Stimulated activated CD4-positive, alpha-beta T cell treated with anti-CD3 and anti-CD28 coated beads, Interleukin-1b, Interleukin-23, amount 100 ng/mL, for 4 hours (primary cell): ENCODE results near the gene TRIOBP.

Experiments
- DNase-seq, 2 donors: peaks; one replicate each; pipeline ENCODE4 v3.0.0-alpha.2; 2020; ENCODE audit warnings: low read depth in 2 of 2

TRIOBP gene

GRCh38 chr22:37731804-37732471 lies 35.1 kb downstream of the TRIOBP start:
- DNase-seq, result no peak

- no peak for DNase-seq
These were observed 36.1 kb downstream of the TRIOBP start for GRCh38 chr22:37732699-37733607.

GRCh38 chr22:37733625-37734401 lies 37.0 kb downstream of the TRIOBP start:
- no peak for DNase-seq

GRCh38 chr22:37734402-37734700 lies 37.5 kb downstream of the TRIOBP start:
- DNase-seq, result no peak

GRCh38 chr22:37734964-37735451 lies 38.2 kb downstream of the TRIOBP start:
- DNase-seq, result no peak

GRCh38 chr22:37739035-37739434 lies 42.2 kb downstream of the TRIOBP start:
- no peak for DNase-seq

GRCh38 chr22:37739611-37740049 lies 42.8 kb downstream of the TRIOBP start:
- DNase-seq, result no peak

- DNase-seq, result no peak
These were observed 43.8 kb downstream of the TRIOBP start for GRCh38 chr22:37740455-37741311.

GRCh38 chr22:37741312-37741795 lies 44.5 kb downstream of the TRIOBP start:
- DNase-seq, result no peak

GRCh38 chr22:37742376-37743171 lies 45.7 kb downstream of the TRIOBP start:
- DNase-seq, result no peak

GRCh38 chr22:37744589-37744988 lies 47.7 kb downstream of the TRIOBP start:
- no peak for DNase-seq

GRCh38 chr22:37745548-37746365 lies 48.9 kb downstream of the TRIOBP start:
- peak; percentile 71 to 85 for DNase-seq

- DNase-seq, result peak in 1 of 2 donors; percentile 12
These were observed 49.7 kb downstream of the TRIOBP start for GRCh38 chr22:37746366-37747079.

GRCh38 chr22:37747080-37747714 lies 50.3 kb downstream of the TRIOBP start:
- no peak for DNase-seq

GRCh38 chr22:37747715-37748100 lies 50.9 kb downstream of the TRIOBP start:
- no peak for DNase-seq

- DNase-seq, result no peak
These were observed 51.8 kb downstream of the TRIOBP start for GRCh38 chr22:37748659-37749058.

- DNase-seq, result no peak
These were observed 52.4 kb downstream of the TRIOBP start for GRCh38 chr22:37749226-37749625.
